KMS-11 (cell line): ENCODE data around the gene LAMA1.

Experiments used
- H2AFZ ChIP-seq: fragments of 200-600 bp; sonication (generic); 2 replicates; pipeline ENCODE4 v1.6.1; 2016; ENCODE audit warnings: antibody characterized with exemption, mixed run types, low read depth
- H3K27ac ChIP-seq: fragments of 200-600 bp; sonication (generic); 2 replicates; pipeline ENCODE4 v1.6.1; 2016; ENCODE audit warnings: mild to moderate bottlenecking, mixed run types
- H3K27me3 ChIP-seq: fragments of 200-600 bp; sonication (generic); 2 replicates; pipeline ENCODE4 v1.6.1; 2017; ENCODE audit warnings: mild to moderate bottlenecking, low read depth, mixed run types, moderate library complexity; ENCODE audit not compliant: insufficient read depth
- H3K36me3 ChIP-seq: fragments of 200-600 bp; sonication (generic); 2 replicates; pipeline ENCODE4 v1.6.1; 2017; ENCODE audit warnings: mild to moderate bottlenecking, mixed run types; ENCODE audit not compliant: insufficient read depth
- H3K4me1 ChIP-seq: fragments of 200-600 bp; sonication (generic); 2 replicates; pipeline ENCODE4 v1.6.1; 2016; ENCODE audit warnings: mild to moderate bottlenecking, low read depth, mixed run types; ENCODE audit not compliant: poor library complexity, severe bottlenecking
- H3K4me2 ChIP-seq: fragments of 200-600 bp; sonication (generic); 2 replicates; pipeline ENCODE4 v1.7.0; 2016; ENCODE audit warnings: mild to moderate bottlenecking, mixed run types
- H3K4me3 ChIP-seq: fragments of 200-600 bp; sonication (generic); IDR thresholded peaks from 2 replicates; pipeline ENCODE4 v1.6.1; 2017; ENCODE audit warnings: low read depth, low read length, mixed read lengths; ENCODE audit not compliant: insufficient read depth
- H3K79me2 ChIP-seq: fragments of 200-600 bp; sonication (generic); 2 replicates; pipeline ENCODE4 v1.6.1; 2016; ENCODE audit warnings: low read depth, mixed run types; ENCODE audit not compliant: insufficient read depth
- H3K9ac ChIP-seq: fragments of 200-600 bp; sonication (generic); 2 replicates; pipeline ENCODE4 v1.6.1; 2016; ENCODE audit warnings: mild to moderate bottlenecking, mixed run types
- H4K20me1 ChIP-seq: fragments of 200-600 bp; sonication (generic); 2 replicates; pipeline ENCODE4 v1.6.1; 2016; ENCODE audit warnings: mild to moderate bottlenecking, mixed run types; ENCODE audit not compliant: insufficient read depth
- TF ChIP-seq, protein P1 (sequence below): fragments of 200-600 bp; sonication (generic); conservative IDR thresholded peaks from 2 replicates; pipeline ENCODE4 v1.6.1; 2017; ENCODE audit warnings: low read depth, mild to moderate bottlenecking, antibody characterized with exemption, low read length, moderate library complexity, mixed read lengths

Gene LAMA1

DNA sequence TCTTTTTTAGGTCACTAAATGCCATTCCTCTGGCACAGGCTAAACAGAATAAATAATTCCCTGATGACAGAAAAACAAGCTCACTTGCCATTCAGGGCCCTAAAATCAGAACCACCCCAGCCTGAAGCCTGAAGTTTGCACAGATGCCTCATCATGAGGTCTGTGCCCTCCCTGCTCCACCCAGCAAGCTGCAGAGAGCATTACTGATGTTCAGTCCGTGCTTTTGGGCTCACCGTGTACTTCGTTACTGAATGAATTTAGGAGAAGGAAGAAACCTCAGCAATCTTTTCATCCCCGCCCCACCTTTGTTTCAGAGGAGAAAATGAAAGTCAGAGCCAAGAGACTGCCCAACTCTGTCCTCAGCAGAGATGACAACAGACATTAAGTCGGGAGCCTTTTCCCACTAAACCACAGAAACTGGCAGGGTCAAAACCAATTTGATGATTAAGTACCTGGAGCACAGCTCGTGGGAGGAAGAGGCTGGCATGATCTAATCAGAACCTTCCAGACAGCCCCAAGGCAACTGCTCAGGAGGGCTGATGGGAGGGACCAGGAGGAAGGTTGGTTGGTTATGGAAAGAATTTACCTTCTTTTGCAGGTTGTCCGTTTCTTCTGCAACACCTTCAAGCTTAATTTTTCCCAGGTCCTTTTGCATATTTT, 122.7 kb downstream of the LAMA1 start:
- H3K27ac ChIP-seq: no peak overlapping the region
- H3K36me3 ChIP-seq: no peaks in the 10 kb centered on the region
- peak overlapping the region; percentile 36; the same call in 1 of the 2 replicates for H2AFZ ChIP-seq
- H3K4me2 ChIP-seq: peak overlapping the region; percentile 55
- H3K4me1 ChIP-seq: peaks cover 13% of the 10 kb centered on the region
- H3K27me3 ChIP-seq: no peaks in the 10 kb centered on the region
- no peaks in the 10 kb centered on the region for H4K20me1 ChIP-seq
- H3K4me3 ChIP-seq: no peak overlapping the region
- no peaks in the 10 kb centered on the region for H3K79me2 ChIP-seq
- TF ChIP-seq, protein P1, sequence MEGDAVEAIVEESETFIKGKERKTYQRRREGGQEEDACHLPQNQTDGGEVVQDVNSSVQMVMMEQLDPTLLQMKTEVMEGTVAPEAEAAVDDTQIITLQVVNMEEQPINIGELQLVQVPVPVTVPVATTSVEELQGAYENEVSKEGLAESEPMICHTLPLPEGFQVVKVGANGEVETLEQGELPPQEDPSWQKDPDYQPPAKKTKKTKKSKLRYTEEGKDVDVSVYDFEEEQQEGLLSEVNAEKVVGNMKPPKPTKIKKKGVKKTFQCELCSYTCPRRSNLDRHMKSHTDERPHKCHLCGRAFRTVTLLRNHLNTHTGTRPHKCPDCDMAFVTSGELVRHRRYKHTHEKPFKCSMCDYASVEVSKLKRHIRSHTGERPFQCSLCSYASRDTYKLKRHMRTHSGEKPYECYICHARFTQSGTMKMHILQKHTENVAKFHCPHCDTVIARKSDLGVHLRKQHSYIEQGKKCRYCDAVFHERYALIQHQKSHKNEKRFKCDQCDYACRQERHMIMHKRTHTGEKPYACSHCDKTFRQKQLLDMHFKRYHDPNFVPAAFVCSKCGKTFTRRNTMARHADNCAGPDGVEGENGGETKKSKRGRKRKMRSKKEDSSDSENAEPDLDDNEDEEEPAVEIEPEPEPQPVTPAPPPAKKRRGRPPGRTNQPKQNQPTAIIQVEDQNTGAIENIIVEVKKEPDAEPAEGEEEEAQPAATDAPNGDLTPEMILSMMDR: no peak
- no peak overlapping the region; the same call in 1 of the 2 replicates for H3K9ac ChIP-seq

DNA sequence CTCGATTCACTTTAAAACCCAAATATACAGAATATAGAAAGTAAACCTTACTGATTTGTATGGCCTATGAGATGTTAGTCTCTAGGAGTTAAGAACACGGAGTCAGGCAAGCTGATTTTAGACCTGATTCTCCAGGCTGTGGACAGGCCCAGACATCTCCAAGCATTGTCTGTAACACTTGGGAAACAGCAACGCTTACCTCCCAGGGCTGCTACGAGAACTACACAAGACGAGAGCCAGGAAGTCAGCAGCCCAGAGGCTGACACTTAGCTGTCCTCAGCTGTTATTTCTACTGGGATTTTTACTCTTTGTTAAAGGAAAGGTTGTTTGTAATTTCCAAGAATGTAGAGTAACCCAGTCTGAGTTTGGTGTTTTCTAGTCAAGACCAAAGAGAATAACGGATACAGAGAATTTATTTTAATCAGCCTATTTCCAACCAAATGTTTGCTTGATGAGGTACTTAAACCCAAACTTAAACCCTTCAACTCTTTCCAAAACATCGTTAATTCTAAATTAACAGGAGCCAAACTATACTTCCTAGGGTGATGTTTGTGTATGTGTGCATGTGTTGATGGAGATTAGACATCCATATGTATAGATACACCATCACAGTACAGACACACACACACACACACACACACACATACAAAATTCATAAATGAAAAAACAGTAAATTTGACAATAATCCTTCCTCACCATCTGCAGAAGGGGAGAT, 123.4 kb downstream of the LAMA1 start:
- Histone ChIP-seq H3K27ac (no peak overlapping the region), H3K4me1 (peaks cover 13% of the 10 kb centered on the region), H3K36me3 (no peaks in the 10 kb centered on the region), H3K9ac (no peak overlapping the region; the same call in 1 of the 2 replicates), H3K27me3 (no peaks in the 10 kb centered on the region), H2AFZ (no peak overlapping the region), H4K20me1 (no peaks in the 10 kb centered on the region), H3K4me3 (no peak overlapping the region), H3K4me2 (no peak overlapping the region), H3K79me2 (no peaks in the 10 kb centered on the region)
- TF ChIP-seq, protein P1: no peak

DNA sequence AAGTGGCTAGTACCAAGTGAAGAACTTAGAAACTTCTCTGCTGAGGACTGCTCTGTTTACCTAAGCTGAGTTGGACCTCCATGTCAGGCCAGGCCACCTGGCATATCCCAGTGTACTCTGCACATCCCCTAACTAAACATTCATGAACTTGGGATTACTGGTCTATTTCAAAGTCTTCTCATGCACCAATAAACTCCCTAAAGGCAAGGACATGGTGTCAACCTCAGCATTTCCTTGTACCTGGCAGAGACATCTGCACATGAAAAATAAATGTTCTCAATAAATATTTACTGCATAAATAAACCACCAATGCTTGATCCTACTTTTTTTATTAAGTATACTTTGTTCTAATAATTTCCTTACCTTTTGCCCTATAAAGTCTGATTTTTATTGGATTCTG, 124.8 kb downstream of the LAMA1 start:
- H3K27ac ChIP-seq: no peak overlapping the region
- no peaks in the 10 kb centered on the region for H3K79me2 ChIP-seq
- H3K4me1 ChIP-seq: peaks cover 13% of the 10 kb centered on the region
- no peaks in the 10 kb centered on the region for H3K36me3 ChIP-seq
- TF ChIP-seq, protein P1: no peak
- H3K9ac ChIP-seq: no peak overlapping the region
- H4K20me1 ChIP-seq: no peaks in the 10 kb centered on the region
- no peak overlapping the region for H3K4me3 ChIP-seq
- H3K27me3 ChIP-seq: no peaks in the 10 kb centered on the region
- H2AFZ ChIP-seq: no peak overlapping the region
- H3K4me2 ChIP-seq: no peak overlapping the region

DNA sequence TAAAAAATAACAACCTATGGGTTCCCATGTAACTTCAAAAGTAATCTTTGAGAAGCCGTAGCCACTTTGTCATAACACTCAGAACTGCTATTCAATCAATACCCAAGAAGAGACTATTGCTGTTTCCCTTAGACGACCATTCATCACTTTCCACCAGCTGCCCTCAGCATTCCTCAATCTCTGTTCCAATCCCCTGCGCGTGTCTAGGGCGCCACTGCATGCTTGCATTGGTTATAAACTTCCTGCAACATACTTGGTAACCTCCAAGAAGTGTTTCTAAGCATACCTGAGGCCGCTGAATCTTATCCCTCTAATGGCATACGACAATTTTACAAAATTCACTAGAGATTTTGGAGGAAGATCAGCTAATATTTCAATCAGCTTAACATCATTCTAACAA, 134.2 kb downstream of the LAMA1 start:
- Histone ChIP-seq H4K20me1 (no peaks in the 10 kb centered on the region), H3K4me1 (no peaks in the 10 kb centered on the region), H3K79me2 (no peaks in the 10 kb centered on the region), H3K9ac (no peak overlapping the region), H3K4me2 (no peak overlapping the region), H3K27me3 (no peaks in the 10 kb centered on the region), H2AFZ (no peak overlapping the region), H3K27ac (no peak overlapping the region), H3K36me3 (no peaks in the 10 kb centered on the region), H3K4me3 (no peak overlapping the region)
- TF ChIP-seq, protein P1: no peak
